A549 (cell line): ENCODE measurements around the gene AMY2B.

Source experiments
- CBX8 ChIP-seq: fragments of 200-600 bp; sonication (generic); IDR thresholded peaks from 2 replicates; pipeline ENCODE4 v1.6.1; 2016
- FOSL2 ChIP-seq, 2 experiments: fragments of 450-650 bp in 1 of 2; fragments of >200 bp in 1 of 2; sonication (Bioruptor Twin) in 1 of 2; formaldehyde crosslinking; IDR thresholded peaks; 2 replicates each; pipeline versions ENCODE4 v1.5.0 to v1.6.1; 2016 to 2020; ENCODE audit warnings: mild to moderate bottlenecking in 1 of 2, moderate library complexity in 1 of 2
- MAFK ChIP-seq: fragments of 450-650 bp; IDR thresholded peaks from 2 replicates; pipeline ENCODE4 v1.6.1; 2014; ENCODE audit not compliant: partially characterized antibody
- NR3C1 ChIP-seq: fragments of >200 bp; sonication (Bioruptor Twin); formaldehyde crosslinking; IDR thresholded peaks from 3 replicates; pipeline ENCODE4 v1.6.1; 2017
- POLR2AphosphoS2 ChIP-seq: conservative IDR thresholded peaks from 2 replicates; pipeline ENCODE4 v1.6.1; 2012; ENCODE audit warnings: low read length, improper control_type of control experiment, inconsistent platforms
- RCOR1 ChIP-seq: fragments of 150-350 bp; IDR thresholded peaks from 2 replicates; pipeline ENCODE4 v1.6.1; 2014; ENCODE audit warnings: antibody characterized with exemption, low read length, low read depth
- RFX5 ChIP-seq: fragments of 450-650 bp; IDR thresholded peaks from 2 replicates; pipeline ENCODE4 v1.7.1; 2014; ENCODE audit warnings: antibody characterized with exemption, mild to moderate bottlenecking, moderate library complexity
- ZFP36 ChIP-seq: fragments of 450-650 bp; IDR thresholded peaks from 2 replicates; pipeline ENCODE4 v1.6.1; 2014; ENCODE audit warnings: borderline replicate concordance; ENCODE audit not compliant: partially characterized antibody
- ZNF302 ChIP-seq: fragments of 250-450 bp; sonication (Bioruptor Pico); IDR thresholded peaks from 2 replicates; pipeline ENCODE4 v1.9.0; 2021; ENCODE audit warnings: inconsistent platforms, mild to moderate bottlenecking, moderate library complexity
- TF ChIP-seq, protein P1 (sequence below): fragments of >200 bp; sonication (Bioruptor Twin); formaldehyde crosslinking; IDR thresholded peaks from 3 replicates; pipeline ENCODE4 v1.5.1; 2016
- TF ChIP-seq, protein P2 (sequence below): IDR thresholded peaks from 2 replicates; pipeline ENCODE4 v1.6.1; 2012
- TF ChIP-seq, protein P3 (sequence below): fragments of 450-650 bp; IDR thresholded peaks from 2 replicates; pipeline ENCODE4 v1.6.1; 2014; ENCODE audit warnings: antibody characterized with exemption

DNA sequence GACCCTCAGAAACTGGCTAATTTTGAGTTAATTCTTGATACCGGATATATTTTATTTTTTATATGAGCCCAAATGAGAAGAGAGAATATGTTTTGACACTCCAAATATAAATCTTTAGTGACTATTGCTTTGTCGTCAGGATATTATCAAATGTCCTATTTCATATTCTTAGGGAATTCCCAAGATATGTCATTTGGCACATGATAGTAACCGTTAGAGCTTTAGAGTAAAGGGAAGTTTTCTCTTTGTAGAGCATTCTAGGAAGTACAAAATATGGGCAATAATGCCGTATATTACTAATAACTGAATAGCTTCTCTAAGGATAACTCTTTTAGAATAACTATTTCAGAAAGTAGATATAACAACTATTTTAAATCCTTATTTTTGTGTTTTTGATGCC is 8.3 kb upstream of the AMY2B start:
- TF ChIP-seq RFX5: no peak
- no peak for TF ChIP-seq POLR2AphosphoS2
- TF ChIP-seq RCOR1: no peak
- TF ChIP-seq FOSL2 (IDR thresholded peaks at IDR 0.05): no peak
- TF ChIP-seq FOSL2 (CRISPR knock-in tag; IDR thresholded peaks at IDR 0.05): no peak
- TF ChIP-seq MAFK: no peak
- TF ChIP-seq CBX8: no peak
- no peak for TF ChIP-seq NR3C1
- TF ChIP-seq, protein P1, sequence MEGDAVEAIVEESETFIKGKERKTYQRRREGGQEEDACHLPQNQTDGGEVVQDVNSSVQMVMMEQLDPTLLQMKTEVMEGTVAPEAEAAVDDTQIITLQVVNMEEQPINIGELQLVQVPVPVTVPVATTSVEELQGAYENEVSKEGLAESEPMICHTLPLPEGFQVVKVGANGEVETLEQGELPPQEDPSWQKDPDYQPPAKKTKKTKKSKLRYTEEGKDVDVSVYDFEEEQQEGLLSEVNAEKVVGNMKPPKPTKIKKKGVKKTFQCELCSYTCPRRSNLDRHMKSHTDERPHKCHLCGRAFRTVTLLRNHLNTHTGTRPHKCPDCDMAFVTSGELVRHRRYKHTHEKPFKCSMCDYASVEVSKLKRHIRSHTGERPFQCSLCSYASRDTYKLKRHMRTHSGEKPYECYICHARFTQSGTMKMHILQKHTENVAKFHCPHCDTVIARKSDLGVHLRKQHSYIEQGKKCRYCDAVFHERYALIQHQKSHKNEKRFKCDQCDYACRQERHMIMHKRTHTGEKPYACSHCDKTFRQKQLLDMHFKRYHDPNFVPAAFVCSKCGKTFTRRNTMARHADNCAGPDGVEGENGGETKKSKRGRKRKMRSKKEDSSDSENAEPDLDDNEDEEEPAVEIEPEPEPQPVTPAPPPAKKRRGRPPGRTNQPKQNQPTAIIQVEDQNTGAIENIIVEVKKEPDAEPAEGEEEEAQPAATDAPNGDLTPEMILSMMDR: no peak
- TF ChIP-seq ZNF302: no peak
- TF ChIP-seq, protein P2, sequence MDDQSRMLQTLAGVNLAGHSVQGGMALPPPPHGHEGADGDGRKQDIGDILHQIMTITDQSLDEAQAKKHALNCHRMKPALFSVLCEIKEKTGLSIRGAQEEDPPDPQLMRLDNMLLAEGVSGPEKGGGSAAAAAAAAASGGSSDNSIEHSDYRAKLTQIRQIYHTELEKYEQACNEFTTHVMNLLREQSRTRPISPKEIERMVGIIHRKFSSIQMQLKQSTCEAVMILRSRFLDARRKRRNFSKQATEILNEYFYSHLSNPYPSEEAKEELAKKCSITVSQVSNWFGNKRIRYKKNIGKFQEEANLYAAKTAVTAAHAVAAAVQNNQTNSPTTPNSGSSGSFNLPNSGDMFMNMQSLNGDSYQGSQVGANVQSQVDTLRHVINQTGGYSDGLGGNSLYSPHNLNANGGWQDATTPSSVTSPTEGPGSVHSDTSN: no peak
- TF ChIP-seq, protein P3, sequence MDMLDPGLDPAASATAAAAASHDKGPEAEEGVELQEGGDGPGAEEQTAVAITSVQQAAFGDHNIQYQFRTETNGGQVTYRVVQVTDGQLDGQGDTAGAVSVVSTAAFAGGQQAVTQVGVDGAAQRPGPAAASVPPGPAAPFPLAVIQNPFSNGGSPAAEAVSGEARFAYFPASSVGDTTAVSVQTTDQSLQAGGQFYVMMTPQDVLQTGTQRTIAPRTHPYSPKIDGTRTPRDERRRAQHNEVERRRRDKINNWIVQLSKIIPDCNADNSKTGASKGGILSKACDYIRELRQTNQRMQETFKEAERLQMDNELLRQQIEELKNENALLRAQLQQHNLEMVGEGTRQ: no peak
- no peak for TF ChIP-seq ZFP36
